ENCODE data around the gene LDB1. TPM values are rescaled to one million over a fixed set of nuclear protein-coding genes. Genes with fewer than 3 reads are reported as not detected.

Gene LDB1
- total RNA-seq, 4 donors from 2014 or later = 15.8 to 42.0 (median 29.2) TPM

DNA sequence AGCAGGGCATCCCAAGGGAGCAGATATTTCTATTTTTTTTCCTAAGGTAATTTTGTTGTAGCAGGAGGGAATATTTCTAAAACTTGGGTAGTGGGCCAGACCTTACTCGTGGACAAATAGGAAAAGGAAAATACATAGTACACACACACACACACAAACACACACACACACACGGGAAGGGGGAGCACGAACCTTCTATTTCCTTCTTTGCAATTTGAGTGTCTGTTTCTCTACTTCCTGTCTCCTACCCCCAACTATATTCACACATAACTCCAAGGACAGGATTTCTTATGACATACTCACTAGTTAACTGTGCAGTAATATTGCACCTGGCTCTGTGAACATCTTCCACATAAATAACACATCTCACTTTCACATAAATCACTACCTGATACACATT lies 4.4 kb downstream of the LDB1 start:
- TF ChIP-seq, protein P1, sequence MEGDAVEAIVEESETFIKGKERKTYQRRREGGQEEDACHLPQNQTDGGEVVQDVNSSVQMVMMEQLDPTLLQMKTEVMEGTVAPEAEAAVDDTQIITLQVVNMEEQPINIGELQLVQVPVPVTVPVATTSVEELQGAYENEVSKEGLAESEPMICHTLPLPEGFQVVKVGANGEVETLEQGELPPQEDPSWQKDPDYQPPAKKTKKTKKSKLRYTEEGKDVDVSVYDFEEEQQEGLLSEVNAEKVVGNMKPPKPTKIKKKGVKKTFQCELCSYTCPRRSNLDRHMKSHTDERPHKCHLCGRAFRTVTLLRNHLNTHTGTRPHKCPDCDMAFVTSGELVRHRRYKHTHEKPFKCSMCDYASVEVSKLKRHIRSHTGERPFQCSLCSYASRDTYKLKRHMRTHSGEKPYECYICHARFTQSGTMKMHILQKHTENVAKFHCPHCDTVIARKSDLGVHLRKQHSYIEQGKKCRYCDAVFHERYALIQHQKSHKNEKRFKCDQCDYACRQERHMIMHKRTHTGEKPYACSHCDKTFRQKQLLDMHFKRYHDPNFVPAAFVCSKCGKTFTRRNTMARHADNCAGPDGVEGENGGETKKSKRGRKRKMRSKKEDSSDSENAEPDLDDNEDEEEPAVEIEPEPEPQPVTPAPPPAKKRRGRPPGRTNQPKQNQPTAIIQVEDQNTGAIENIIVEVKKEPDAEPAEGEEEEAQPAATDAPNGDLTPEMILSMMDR (IDR thresholded peaks at IDR 0.05; ENCODE audit: low read depth) = no peak

DNA sequence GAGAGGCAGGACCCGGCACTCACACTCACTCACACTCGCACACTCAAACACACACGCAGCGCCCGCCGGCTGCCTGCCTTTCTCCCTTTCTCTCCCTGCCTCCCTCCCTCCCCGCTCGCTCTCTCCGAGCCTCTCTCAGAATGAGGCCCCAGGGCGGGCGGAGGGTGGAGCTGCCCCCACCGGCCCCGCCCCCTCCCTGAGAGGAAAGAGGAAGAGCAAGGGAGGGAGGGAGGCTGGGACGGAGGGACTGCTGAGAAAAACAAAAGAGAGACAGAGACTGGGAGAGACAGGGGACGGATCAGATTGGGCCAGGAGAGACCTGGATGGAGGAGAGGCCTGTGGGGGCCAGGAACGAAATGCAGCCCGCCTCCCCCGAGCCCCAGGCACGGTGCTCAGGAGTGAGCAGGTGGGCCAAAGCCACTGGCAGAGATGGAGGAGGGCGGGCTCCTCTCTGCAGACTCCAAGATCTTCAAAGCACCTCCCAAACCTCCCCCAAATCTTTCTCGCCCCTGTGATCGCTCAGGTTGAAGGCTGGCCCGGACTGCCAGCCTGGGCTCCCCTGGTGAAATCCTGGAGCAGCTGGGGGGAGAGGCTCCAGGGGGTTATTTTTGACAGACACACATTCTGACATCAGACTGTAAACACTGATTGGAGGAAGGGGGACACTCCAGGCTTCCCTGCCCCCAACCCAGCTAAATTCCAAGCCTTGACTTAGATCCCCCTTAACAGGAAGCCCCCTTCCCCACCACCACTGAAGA lies 5.1 kb downstream of the LDB1 start:
- TF ChIP-seq, protein P1 (IDR thresholded peaks at IDR 0.05; ENCODE audit: low read depth) = no peak

DNA sequence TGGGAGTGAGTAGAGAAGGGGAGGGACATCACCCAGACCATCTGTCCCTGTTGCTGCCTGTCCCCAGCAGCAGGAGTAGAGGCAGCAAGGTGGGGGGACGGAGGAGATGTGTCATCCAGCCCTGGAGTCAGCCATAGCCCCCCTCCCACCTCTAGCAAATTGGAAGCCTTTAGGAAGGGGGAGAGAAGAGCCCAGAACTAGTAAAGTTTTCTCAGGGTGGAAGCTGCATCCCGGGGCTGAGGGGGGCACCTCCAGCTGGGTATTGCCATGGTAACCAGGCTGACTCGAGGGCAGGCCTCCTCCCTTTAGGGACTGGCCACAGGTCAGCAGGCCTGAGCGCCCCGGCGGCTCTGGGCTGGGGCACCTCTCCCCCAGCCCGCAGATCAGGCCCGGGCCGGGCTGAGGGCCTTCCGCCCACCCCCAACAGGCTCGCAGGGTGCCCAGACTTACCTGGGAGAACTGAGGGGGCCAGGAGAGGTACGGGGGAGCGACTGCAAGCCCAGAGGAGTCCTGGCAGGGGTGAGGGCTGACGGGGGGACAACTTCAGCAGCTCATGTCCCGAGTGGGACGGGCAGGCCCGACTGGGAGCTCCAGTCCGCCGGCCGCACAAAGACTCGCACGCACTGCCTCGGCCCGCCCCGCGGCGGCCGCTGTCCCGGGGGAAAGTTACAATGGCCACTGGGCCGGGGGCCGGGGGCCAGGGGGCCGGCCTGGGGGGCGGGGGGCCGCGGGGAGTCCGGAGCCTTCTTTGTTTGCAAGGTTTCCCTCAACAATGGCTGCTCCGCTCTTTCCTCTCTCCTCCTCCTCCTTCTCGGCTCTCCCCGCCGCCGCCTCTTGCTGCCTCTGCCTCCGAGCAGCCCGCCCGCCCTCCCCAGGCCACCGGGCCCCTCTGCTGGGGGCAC lies 6.0 kb downstream of the LDB1 start:
- TF ChIP-seq, protein P1 (IDR thresholded peaks at IDR 0.05; ENCODE audit: low read depth) = no peak

DNA sequence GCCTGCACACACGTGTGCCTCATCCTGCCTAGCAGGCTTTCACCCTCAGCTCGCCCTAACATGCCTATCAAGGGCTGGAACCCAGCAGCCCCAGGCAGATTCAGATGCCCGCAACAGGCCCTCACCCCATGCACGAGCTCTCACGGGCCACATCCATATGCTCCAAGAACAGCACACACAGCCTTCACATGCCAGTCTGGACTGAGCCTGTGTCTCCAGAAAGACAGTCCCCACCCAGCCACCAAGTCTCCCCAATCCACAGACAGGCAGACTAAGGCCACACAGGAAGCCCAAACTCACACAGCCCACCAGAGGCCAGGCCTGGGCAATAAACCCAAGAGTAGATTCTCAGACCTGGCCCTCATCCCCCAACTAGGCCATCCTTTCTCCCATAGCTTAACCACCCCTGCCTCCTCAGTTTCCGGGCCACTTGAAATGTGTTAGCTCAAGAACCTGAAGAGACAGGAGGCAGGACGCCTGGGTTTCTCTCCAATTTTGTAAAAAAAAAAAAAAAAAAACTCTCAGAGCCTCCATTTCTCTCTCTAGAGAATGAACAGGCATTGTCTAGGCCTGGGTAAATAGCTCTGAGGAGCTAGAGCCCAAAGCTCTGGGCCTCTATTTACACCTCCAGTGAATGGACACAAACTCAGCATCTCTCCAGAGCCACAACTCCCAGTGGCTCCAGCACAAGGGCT lies 6.8 kb downstream of the LDB1 start:
- TF ChIP-seq, protein P1 (IDR thresholded peaks at IDR 0.05; ENCODE audit: low read depth) = no peak

DNA sequence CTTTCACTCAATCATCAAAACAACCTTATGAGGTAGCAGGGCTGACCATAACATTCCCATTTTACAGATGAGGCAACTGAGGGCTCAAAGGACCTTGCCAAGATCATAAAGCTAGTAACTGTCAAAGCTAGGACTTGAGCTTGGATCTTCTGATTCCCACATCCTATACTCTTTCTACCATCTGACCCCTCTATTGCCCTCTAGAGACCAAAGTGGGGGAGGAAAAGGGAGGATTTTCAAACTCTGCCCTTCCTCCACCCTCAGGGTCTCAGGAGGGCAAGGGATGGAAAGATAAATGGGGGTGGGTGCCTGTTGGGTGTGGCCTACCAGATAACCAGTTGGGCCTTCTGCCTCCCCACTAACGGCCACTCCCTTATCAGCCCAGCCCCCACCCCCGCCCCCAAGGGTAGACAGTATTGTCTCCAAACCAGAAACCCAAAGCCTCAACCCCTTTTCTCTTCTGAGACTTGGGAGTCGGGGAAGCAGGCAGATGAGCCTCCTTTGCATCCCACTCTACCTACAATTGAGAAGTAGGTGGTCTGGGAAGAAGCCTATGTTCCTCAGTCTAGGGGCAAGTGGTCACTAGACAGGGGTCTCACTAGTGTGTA lies 7.9 kb downstream of the LDB1 start:
- TF ChIP-seq, protein P1 (IDR thresholded peaks at IDR 0.05; ENCODE audit: low read depth) = no peak

DNA sequence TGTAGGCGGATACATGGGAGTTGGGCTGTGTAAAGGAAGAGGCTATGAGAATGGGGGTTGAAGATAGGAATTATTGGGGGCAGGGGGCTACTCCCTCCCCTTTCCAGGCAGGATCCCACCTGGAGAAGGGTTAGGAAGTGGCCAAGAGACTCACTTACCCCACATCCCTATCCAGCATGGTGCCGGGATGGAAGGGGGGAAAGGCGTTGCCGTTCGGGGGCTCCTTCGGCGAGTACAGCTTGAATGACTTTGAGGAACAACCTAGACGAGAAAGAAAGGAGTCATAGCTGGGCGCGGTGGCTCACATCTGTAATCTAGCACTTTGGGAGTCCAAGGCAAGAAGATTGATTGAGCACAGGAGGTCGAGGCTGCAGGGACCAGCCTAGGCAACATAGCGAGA lies 8.9 kb downstream of the LDB1 start:
- TF ChIP-seq, protein P1 (IDR thresholded peaks at IDR 0.05; ENCODE audit: low read depth) = no peak
